Progenitor cell of endocrine pancreas (in vitro differentiated cells): ENCODE measurements around the gene SSBP2. TPM values are rescaled to one million over a fixed set of nuclear protein-coding genes. Genes with fewer than 3 reads are reported as not detected.

Source experiments
- DNase-seq: peaks from one replicate; pipeline ENCODE4 v3.0.0; 2021; ENCODE audit warnings: low spot score; ENCODE audit not compliant: unreplicated experiment
- H3K27ac Mint-ChIP-seq: 2 replicates; pipeline ENCODE4 v1.8.0; 2021; ENCODE audit warnings: mild to moderate bottlenecking, moderate library complexity, mixed read lengths
- H3K27me3 Mint-ChIP-seq: 2 replicates; pipeline ENCODE4 v1.8.0; 2021; ENCODE audit warnings: mixed read lengths
- H3K36me3 Mint-ChIP-seq: 2 replicates; pipeline ENCODE4 v1.8.0; 2022; ENCODE audit warnings: mixed read lengths; ENCODE audit not compliant: insufficient read depth
- H3K4me1 Mint-ChIP-seq: 2 replicates; pipeline ENCODE4 v1.8.0; 2021; ENCODE audit warnings: low read depth, mixed read lengths
- H3K4me3 Mint-ChIP-seq: 2 replicates; pipeline ENCODE4 v1.8.0; 2021; ENCODE audit warnings: low read depth, mild to moderate bottlenecking, moderate library complexity, mixed read lengths
- H3K9me3 Mint-ChIP-seq: 2 replicates; pipeline ENCODE4 v1.8.0; 2021; ENCODE audit warnings: low read depth, mixed read lengths
- CTCF ChIP-seq: fragments of 200-600 bp; sonication (generic); IDR thresholded peaks from one replicate; pipeline ENCODE4 v1.5.0; 2021; ENCODE audit warnings: antibody characterized with exemption, mild to moderate bottlenecking; ENCODE audit not compliant: unreplicated experiment
- total RNA-seq: library from RNA; stranded (reverse); gene quantifications from 2 replicates; pipeline ENCODE4 v1.2.1, GENCODE V29; 2021

The SSBP2 gene
- total RNA-seq, 1 donor from 2014 or later: 66.6 TPM

GRCh38 chr5:81402192-81402930 is 348.5 kb downstream of the SSBP2 start:
- H3K27me3 Mint-ChIP-seq: peaks cover under 1% of the 10 kb centered on the region
- H3K27ac Mint-ChIP-seq: no peak overlapping the region
- no peak overlapping the region for H3K4me3 Mint-ChIP-seq
- no peak for DNase-seq
- H3K4me1 Mint-ChIP-seq: peaks cover 4% of the 10 kb centered on the region
- H3K36me3 Mint-ChIP-seq: no peaks in the 10 kb centered on the region
- no peak for TF ChIP-seq CTCF
- H3K9me3 Mint-ChIP-seq: no peaks in the 10 kb centered on the region

DNA sequence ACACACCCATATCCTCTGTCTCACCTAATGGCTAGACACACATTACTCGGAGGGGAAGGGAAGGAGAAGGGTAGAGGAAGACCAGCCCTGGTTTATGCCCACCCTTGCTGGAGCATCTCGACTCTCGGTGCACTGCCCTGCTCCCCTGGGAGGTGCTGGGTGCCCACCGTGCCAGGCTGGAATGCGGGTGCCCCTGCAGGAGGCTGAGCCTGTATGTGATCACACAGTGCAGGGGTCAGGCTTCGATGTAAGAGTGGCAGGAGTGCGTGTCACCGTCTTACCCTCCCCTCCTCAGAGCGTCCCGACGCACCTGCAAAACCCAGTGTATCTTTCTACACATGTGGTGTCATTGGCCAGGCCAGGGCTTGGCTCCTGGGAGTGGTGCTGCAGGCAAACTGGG is 349.6 kb downstream of the SSBP2 start:
- Mint-ChIP-seq H3K27ac (no peak overlapping the region), H3K4me1 (no peaks in the 10 kb centered on the region), H3K36me3 (no peaks in the 10 kb centered on the region), H3K9me3 (no peaks in the 10 kb centered on the region), H3K27me3 (peaks cover 8% of the 10 kb centered on the region), H3K4me3 (no peak overlapping the region)
- no peak for DNase-seq
- TF ChIP-seq CTCF: no peak

- Mint-ChIP-seq H3K27ac (no peak overlapping the region), H3K9me3 (peaks cover under 1% of the 10 kb centered on the region), H3K4me3 (no peak overlapping the region), H3K27me3 (peaks cover 14% of the 10 kb centered on the region), H3K4me1 (no peaks in the 10 kb centered on the region), H3K36me3 (no peaks in the 10 kb centered on the region)
- DNase-seq: no peak
- TF ChIP-seq CTCF: no peak
Measured at GRCh38 chr5:81400375-81400774, 350.5 kb downstream of the SSBP2 start.

DNA sequence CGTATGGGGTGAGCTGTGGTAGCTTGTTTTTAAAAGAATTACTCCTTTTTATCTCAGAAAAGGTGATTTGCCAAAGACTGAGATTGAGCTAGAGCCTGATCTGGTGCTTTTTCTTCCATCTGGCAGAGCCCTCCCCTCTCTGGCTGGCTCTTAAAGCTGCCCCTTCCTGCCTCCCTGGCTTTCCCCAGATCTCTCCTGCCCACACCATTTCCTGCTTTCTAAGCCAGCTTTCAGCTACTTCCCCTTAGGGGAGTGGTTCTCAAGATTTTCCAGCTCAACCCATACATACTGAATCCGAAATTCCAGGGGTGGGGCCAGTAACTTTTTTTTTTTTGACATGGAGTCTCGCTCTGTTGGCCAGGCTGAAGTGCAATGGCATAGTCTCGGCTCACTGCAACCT is 352.2 kb downstream of the SSBP2 start:
- no peak for DNase-seq
- H3K27ac Mint-ChIP-seq: no peak overlapping the region
- H3K27me3 Mint-ChIP-seq: peaks cover 25% of the 10 kb centered on the region
- peaks cover 4% of the 10 kb centered on the region for H3K9me3 Mint-ChIP-seq
- H3K36me3 Mint-ChIP-seq: no peaks in the 10 kb centered on the region
- no peaks in the 10 kb centered on the region for H3K4me1 Mint-ChIP-seq
- TF ChIP-seq CTCF: no peak
- H3K4me3 Mint-ChIP-seq: no peak overlapping the region

- DNase-seq: no peak
- Mint-ChIP-seq H3K4me3 (no peak overlapping the region), H3K27ac (no peak overlapping the region), H3K9me3 (peaks cover 4% of the 10 kb centered on the region), H3K27me3 (peaks cover 37% of the 10 kb centered on the region), H3K36me3 (no peaks in the 10 kb centered on the region), H3K4me1 (no peaks in the 10 kb centered on the region)
- TF ChIP-seq CTCF: no peak
Measured at GRCh38 chr5:81397176-81397575, 353.7 kb downstream of the SSBP2 start.
